ENCODE measurements around the gene ABI2.
A peak's percentile ranks its signal among the peaks of the same experiment; 100 is the strongest.

ABI2 gene

GRCh38 chr2:203446071-203446481 is 117.9 kb downstream of the ABI2 start:
- no peak for TF ChIP-seq MAX (IDR thresholded peaks at IDR 0.05)
- no peak for TF ChIP-seq FOXM1 (IDR thresholded peaks at IDR 0.05; ENCODE audit: borderline replicate concordance, low read depth)
- TF ChIP-seq CEBPB (IDR thresholded peaks at IDR 0.05): no peak
- no peak for TF ChIP-seq EP300 (IDR thresholded peaks at IDR 0.05; ENCODE audit: borderline replicate concordance)
- TF ChIP-seq YY1 (IDR thresholded peaks at IDR 0.05; ENCODE audit: low read depth): no peak
- no peak for TF ChIP-seq TAF1 (IDR thresholded peaks at IDR 0.05; ENCODE audit: low read depth)
- TF ChIP-seq ZBTB7A (IDR thresholded peaks at IDR 0.05; ENCODE audit: low read depth): no peak
- no peak for TF ChIP-seq TEAD4 (IDR thresholded peaks at IDR 0.05)
- no peak for TF ChIP-seq TCF12 (IDR thresholded peaks at IDR 0.05; ENCODE audit: low read depth)
- no peak for TF ChIP-seq NFIC (IDR thresholded peaks at IDR 0.05)
- TF ChIP-seq EGR1 (IDR thresholded peaks at IDR 0.05): no peak
- no peak for TF ChIP-seq RAD21 (IDR thresholded peaks at IDR 0.05; ENCODE audit: low read depth)
- no peak for TF ChIP-seq REST (IDR thresholded peaks at IDR 0.05; ENCODE audit: low read depth)

- TF ChIP-seq USF1 (IDR thresholded peaks at IDR 0.05): no peak
- TF ChIP-seq RAD21 (IDR thresholded peaks at IDR 0.05; ENCODE audit: low read depth): no peak
- no peak for TF ChIP-seq TCF12 (IDR thresholded peaks at IDR 0.05; ENCODE audit: low read depth)
- no peak for TF ChIP-seq FOXM1 (IDR thresholded peaks at IDR 0.05; ENCODE audit: borderline replicate concordance, low read depth)
- no peak for TF ChIP-seq TAF1 (IDR thresholded peaks at IDR 0.05; ENCODE audit: low read depth)
- TF ChIP-seq CREB1 (IDR thresholded peaks at IDR 0.05; ENCODE audit: low read depth): no peak
- TF ChIP-seq REST (IDR thresholded peaks at IDR 0.05; ENCODE audit: low read depth): no peak
- no peak for TF ChIP-seq EGR1 (IDR thresholded peaks at IDR 0.05)
- no peak for TF ChIP-seq YY1 (IDR thresholded peaks at IDR 0.05; ENCODE audit: low read depth)
- TF ChIP-seq NFIC (IDR thresholded peaks at IDR 0.05): no peak
- TF ChIP-seq CEBPB (IDR thresholded peaks at IDR 0.05): no peak
- TF ChIP-seq MAX (IDR thresholded peaks at IDR 0.05): no peak
- no peak for TF ChIP-seq TEAD4 (IDR thresholded peaks at IDR 0.05)
- no peak for TF ChIP-seq EP300 (IDR thresholded peaks at IDR 0.05; ENCODE audit: borderline replicate concordance)
- no peak for TF ChIP-seq ZBTB7A (IDR thresholded peaks at IDR 0.05; ENCODE audit: low read depth)
Measured at GRCh38 chr2:203446780-203447179, 118.6 kb downstream of the ABI2 start.

- no peak for TF ChIP-seq REST (IDR thresholded peaks at IDR 0.05; ENCODE audit: low read depth)
- no peak for TF ChIP-seq RAD21 (IDR thresholded peaks at IDR 0.05; ENCODE audit: low read depth)
- no peak for TF ChIP-seq MAX (IDR thresholded peaks at IDR 0.05)
- no peak for TF ChIP-seq EGR1 (IDR thresholded peaks at IDR 0.05)
- no peak for TF ChIP-seq CEBPB (IDR thresholded peaks at IDR 0.05)
- TF ChIP-seq TEAD4 (IDR thresholded peaks at IDR 0.05): no peak
Measured at GRCh38 chr2:203450561-203450960, 122.4 kb downstream of the ABI2 start.

- TF ChIP-seq RAD21 (IDR thresholded peaks at IDR 0.05; ENCODE audit: low read depth) (no peak), TEAD4 (IDR thresholded peaks at IDR 0.05) (0 out of 2 replicates have a peak, but pooled peaks have one; percentile 32), REST (IDR thresholded peaks at IDR 0.05; ENCODE audit: low read depth) (no peak), NFIC (IDR thresholded peaks at IDR 0.05) (no peak)
Measured at GRCh38 chr2:203451011-203451410, 122.8 kb downstream of the ABI2 start.

All from Ishikawa (cell line).